UCSD-AML1 (cell line): ENCODE data around the gene PLA2G6.
"Not testable (repeated sequence)": the region's sequence is repeated elsewhere in the genome, so short reads cannot be mapped to it uniquely, and the experiment has no call there.

Experiments
- DNase-seq: peaks from one replicate; lab custom pipeline; 2025; ENCODE audit not compliant: unreplicated experiment; lab: John Stamatoyannopoulos, UW

PLA2G6 gene

DNA sequence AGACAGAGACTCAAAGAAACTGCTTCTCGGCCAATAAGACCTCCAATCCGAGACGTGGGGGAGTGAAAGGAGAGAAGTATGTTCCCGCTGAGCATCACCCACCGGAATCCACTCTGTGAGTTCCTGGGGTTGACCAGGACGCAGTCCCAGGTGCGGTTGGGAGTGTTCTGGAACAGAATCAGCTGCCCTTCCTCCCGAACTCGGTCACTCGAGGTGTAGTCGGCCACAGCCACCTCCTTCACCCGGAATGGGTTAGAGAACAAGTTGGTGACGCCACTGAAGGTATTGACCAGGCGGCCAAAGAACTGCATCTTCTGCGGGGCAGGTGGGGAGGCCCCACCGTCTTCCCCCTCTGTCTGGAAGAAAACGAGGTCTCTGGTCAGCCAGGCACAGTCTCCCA, 12.5 kb downstream of the PLA2G6 start:
- DNase-seq: no peak

DNA sequence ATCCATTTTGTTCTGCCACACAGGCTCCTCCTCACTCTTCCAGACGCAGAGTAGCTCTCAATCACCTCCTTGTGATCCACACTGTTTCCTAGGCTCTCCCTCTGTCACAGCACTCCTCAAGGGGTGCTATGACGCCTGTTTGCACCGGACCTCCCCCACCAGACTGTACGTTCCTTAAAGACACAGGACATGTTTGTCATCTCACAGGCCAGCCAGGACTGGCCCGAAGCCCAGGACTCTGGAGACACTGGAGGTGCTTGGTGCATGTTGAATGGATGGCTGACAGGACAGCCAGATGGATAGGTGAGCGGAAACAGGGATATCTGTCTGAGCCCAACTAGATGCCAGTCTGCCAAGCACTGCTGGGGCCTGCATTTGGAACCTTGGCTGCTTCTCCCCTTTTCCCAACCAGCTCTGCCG, 13.6 kb downstream of the PLA2G6 start:
- no peak for DNase-seq

GRCh38 chr22:38165922-38166593, 15.6 kb downstream of the PLA2G6 start:
- no peak for DNase-seq

- DNase-seq: no peak
Measured at GRCh38 chr22:38164551-38164918, 17.1 kb downstream of the PLA2G6 start.

GRCh38 chr22:38163844-38164550, 17.6 kb downstream of the PLA2G6 start:
- DNase-seq: no peak

GRCh38 chr22:38162881-38163843, 18.5 kb downstream of the PLA2G6 start:
- no peak for DNase-seq

- no peak for DNase-seq
Measured at GRCh38 chr22:38155703-38156102, 25.9 kb downstream of the PLA2G6 start.

- DNase-seq: not testable (repeated sequence)
Measured at GRCh38 chr22:38154563-38154915, 27.1 kb downstream of the PLA2G6 start.

DNA sequence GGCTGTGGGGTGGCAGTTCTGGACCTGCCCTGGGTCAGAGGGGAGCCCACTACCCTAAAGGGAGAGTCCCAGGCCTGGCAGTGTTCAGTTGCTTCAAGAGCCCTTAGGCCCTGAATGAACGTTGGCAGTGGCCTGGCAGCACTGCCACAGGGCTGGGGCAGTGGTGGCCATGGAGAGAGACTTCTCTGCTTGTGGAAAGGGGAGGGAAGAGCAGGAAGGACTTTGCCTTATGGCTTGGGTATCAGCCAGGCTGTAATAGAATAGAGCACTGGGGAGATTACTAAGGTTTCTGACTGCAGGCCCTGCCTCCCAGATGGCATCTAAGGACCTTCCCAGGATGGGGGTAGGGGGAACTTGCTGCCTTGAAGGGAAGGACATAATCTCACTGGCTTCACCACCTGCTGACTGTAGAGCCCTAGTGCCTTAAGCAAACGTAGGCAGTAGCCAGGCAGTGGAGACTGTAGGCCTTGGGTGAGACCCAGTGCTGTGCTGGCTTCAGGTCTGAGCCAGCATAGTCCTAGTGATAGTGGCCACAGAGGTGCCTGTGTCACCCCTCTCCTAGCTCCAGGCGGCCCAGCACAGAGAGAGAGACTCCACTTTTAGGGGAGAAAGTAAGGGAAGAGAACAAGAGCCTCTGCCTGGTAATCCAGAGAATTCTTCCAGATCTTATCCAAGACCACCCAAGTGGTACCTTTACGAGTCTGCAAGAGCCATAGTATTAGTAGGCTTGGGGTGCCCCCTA, 27.6 kb downstream of the PLA2G6 start:
- DNase-seq: no peak

DNA sequence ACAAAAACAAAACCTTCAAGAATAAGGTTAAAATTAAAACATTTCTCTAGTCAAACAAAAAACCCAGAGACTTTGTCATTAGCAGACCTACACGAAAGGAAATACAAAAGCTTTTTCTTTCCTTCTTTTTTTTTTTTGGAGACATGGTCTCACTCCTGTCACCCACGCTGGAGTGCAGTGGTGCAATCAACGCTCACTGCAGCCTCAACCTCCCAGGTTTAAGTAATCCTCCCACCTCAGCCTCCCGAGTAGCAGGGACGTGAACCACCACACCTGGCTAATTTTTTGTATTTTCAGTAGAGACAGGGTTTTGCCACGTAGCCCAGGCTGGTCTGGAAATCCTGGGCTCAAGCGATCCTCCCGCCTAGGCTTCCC, 30.5 kb downstream of the PLA2G6 start:
- DNase-seq: no peak

DNA sequence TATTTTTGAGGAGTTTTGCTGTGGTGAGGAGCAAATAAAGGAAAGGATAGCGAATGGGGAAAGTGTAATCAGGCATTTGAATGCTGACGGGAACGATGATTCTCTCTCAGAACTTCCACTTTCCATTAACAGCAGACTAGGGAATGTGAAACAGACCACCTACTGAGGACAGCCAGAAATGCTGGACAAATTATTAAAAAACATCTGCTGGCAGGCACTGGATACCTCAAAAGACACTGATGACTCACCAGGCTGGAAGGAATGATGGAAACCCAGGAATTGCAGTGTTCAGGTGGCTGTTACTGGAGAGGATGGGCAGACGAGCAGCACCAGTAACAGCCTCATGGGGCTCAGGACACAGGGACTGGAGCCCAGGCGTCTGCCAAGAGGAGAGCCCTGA, 33.4 kb downstream of the PLA2G6 start:
- no peak for DNase-seq

GRCh38 chr22:38146166-38146565, 35.5 kb downstream of the PLA2G6 start:
- not testable (repeated sequence) for DNase-seq

GRCh38 chr22:38144025-38144405, 37.6 kb downstream of the PLA2G6 start:
- no peak for DNase-seq

- no peak for DNase-seq
Measured at GRCh38 chr22:38142606-38143005, 39.0 kb downstream of the PLA2G6 start.

GRCh38 chr22:38141217-38141973, 40.2 kb downstream of the PLA2G6 start:
- DNase-seq: no peak

DNA sequence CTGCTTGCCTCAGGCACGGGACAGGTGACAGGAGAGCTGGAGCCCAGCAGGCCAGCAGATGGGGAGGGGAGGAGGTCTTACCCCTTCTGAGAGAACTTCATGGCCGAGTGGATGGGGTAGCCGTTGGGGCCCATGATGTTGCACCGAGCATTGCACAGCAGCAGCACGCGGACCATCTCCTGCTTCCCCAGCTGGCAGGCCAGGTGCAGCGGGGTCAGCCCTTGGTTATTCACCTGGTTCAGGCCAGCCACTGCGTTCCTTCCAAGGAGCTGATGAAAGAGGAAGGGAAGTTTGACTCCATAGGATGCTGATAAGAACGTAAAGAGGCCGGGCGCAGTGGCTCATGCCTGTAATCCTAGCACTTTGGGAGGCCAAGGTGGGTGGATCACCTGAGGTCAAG, 41.7 kb downstream of the PLA2G6 start:
- DNase-seq: no peak

- DNase-seq: no peak
Measured at GRCh38 chr22:38138961-38139360, 42.7 kb downstream of the PLA2G6 start.

- no peak for DNase-seq
Measured at GRCh38 chr22:38137876-38138687, 43.5 kb downstream of the PLA2G6 start.

DNA sequence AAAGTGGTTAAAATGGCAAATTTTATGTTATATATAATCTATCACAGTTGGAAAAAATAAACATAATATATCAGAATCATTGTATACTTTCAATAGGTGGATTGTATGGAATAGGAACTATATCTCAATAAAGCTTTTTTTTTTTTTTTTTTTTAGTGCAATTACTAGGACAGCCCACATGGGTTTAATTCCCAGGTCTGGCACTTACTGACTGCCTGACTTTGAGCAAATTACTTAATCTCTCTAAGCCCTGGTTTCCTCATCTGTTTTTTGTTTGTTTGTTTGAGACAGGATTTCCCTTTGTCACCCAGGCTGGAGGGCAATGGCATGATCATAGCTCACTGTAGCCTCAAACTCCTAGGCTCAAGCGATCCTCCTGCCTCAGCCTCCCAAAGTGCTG, 45.0 kb downstream of the PLA2G6 start:
- DNase-seq: no peak
